ENCODE results near the gene MSX2. TPM values are rescaled to one million over a fixed set of nuclear protein-coding genes. Genes with fewer than 3 reads are reported as not detected.

Gene MSX2
- total RNA-seq, 1 donor from 2014 or later: 0.56 TPM

DNA sequence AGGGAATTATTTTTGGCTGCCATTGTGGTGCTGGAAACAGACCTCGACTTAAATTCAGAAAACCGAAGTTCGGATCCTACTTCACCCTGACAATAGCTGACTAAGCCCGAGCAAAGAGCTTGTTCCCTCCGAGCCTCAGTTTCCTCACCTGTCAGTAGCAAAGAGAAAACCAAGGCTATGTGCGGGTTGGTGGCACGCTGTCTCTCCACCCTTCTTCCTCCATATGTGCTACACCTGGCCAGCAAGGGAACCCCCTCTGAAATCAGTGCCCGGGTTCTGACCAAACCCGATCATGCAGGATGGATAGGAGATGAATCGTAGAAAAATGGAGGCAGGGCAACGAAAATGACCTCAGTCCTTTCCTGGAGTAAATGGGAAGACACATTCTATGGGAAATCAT, 16.7 kb upstream of the MSX2 start:
- no peaks in the 10 kb centered on the region for H3K4me1 Mint-ChIP-seq (ENCODE audit: unreplicated experiment)
- no peak for DNase-seq (ENCODE audit: low spot score)
- no peaks in the 10 kb centered on the region for H3K9me3 Mint-ChIP-seq (ENCODE audit: unreplicated experiment)
- no peaks in the 10 kb centered on the region for H3K36me3 Mint-ChIP-seq (ENCODE audit: low read depth, unreplicated experiment)
- H3K4me3 Mint-ChIP-seq (ENCODE audit: unreplicated experiment): no peak overlapping the region
- no peaks in the 10 kb centered on the region for H3K27me3 Mint-ChIP-seq (ENCODE audit: unreplicated experiment)
- TF ChIP-seq, protein P1, sequence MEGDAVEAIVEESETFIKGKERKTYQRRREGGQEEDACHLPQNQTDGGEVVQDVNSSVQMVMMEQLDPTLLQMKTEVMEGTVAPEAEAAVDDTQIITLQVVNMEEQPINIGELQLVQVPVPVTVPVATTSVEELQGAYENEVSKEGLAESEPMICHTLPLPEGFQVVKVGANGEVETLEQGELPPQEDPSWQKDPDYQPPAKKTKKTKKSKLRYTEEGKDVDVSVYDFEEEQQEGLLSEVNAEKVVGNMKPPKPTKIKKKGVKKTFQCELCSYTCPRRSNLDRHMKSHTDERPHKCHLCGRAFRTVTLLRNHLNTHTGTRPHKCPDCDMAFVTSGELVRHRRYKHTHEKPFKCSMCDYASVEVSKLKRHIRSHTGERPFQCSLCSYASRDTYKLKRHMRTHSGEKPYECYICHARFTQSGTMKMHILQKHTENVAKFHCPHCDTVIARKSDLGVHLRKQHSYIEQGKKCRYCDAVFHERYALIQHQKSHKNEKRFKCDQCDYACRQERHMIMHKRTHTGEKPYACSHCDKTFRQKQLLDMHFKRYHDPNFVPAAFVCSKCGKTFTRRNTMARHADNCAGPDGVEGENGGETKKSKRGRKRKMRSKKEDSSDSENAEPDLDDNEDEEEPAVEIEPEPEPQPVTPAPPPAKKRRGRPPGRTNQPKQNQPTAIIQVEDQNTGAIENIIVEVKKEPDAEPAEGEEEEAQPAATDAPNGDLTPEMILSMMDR (IDR thresholded peaks at IDR 0.05; ENCODE audit: unreplicated experiment): no peak
- H3K27ac Mint-ChIP-seq (ENCODE audit: unreplicated experiment): no peak overlapping the region

DNA sequence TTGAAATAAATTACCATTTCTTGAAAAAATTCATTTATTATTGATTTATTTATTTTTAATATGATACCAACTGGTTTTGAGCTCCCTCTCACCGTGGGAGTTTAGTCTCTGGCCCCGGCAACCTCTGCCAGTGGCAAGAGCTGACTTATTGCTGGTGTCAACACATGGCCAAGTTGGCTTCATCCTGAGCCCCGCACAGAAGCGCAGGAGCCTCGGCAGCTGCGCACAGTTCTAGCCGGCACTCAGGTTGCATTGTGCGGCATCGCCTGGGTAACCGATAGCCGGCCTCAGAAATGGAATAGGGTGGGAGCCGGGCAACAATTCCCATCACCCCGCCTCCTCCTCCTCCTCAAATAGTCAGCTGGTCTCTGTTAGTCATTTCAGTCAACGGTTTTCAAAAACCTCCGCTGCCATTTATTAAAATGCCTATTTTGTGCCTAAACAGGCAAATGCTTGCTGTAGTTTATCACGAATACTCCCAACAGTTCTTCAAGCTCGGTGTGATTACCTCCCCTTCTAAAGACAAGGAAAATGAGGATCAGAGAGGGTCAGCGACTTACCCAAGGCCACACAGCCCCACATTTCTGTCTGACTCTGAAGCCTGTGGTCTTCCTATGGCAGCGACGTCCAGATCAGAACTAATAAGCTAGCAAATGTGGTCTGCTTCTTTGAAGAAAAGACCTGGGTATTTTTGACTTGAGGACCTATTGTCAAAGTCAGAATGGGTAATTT, 15.7 kb upstream of the MSX2 start:
- no peaks in the 10 kb centered on the region for H3K27me3 Mint-ChIP-seq (ENCODE audit: unreplicated experiment)
- no peaks in the 10 kb centered on the region for H3K4me1 Mint-ChIP-seq (ENCODE audit: unreplicated experiment)
- no peak overlapping the region for H3K27ac Mint-ChIP-seq (ENCODE audit: unreplicated experiment)
- no peaks in the 10 kb centered on the region for H3K9me3 Mint-ChIP-seq (ENCODE audit: unreplicated experiment)
- TF ChIP-seq, protein P1 (IDR thresholded peaks at IDR 0.05; ENCODE audit: unreplicated experiment): no peak
- H3K36me3 Mint-ChIP-seq (ENCODE audit: low read depth, unreplicated experiment): no peaks in the 10 kb centered on the region
- H3K4me3 Mint-ChIP-seq (ENCODE audit: unreplicated experiment): no peak overlapping the region
- DNase-seq (ENCODE audit: low spot score): no peak

DNA sequence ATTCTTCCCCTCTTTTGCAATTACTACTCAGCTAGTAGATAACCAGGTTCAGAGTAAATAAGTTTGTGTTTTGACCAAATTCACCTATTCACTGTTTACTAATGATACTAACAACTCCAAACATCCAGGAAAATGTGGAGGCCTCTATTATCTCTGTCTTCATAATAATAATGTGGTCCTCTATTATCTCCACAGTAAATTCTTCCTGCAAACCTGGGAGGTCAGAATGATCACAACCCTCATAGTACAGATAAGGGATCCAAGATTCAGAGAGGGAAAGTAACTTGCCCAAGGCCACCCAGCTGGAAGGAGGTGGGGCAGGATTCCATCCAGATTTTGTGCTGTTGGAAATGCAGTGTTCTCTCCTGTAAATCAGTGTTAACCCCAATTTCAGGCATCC, 9.6 kb upstream of the MSX2 start:
- H3K4me1 Mint-ChIP-seq (ENCODE audit: unreplicated experiment): peaks cover 2% of the 10 kb centered on the region
- H3K9me3 Mint-ChIP-seq (ENCODE audit: unreplicated experiment): no peaks in the 10 kb centered on the region
- no peaks in the 10 kb centered on the region for H3K27me3 Mint-ChIP-seq (ENCODE audit: unreplicated experiment)
- TF ChIP-seq, protein P1 (IDR thresholded peaks at IDR 0.05; ENCODE audit: unreplicated experiment): no peak
- H3K36me3 Mint-ChIP-seq (ENCODE audit: low read depth, unreplicated experiment): no peaks in the 10 kb centered on the region
- no peak for DNase-seq (ENCODE audit: low spot score)
- H3K4me3 Mint-ChIP-seq (ENCODE audit: unreplicated experiment): no peak overlapping the region
- H3K27ac Mint-ChIP-seq (ENCODE audit: unreplicated experiment): no peak overlapping the region

DNA sequence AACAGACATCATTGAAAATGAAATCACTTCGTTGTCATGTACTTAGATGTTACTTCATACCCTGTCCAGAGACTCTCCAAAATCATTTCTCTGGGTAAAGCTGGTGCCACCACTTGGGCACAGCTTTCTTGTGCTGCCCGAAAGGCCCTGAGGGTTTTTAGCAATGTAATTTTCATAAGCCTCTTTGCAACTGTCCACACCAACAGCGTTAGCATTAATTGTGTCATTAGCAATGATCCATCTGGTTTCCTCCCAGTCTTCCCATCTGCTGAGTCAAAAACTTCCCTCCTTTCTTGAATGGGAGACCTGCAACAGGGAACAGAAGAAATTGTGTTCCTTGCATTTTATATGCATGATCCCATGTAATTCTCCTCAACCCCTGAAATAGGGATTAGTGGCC, 8.6 kb upstream of the MSX2 start:
- Mint-ChIP-seq H3K36me3 (ENCODE audit: low read depth, unreplicated experiment) (no peaks in the 10 kb centered on the region), H3K27ac (ENCODE audit: unreplicated experiment) (no peak overlapping the region), H3K4me1 (ENCODE audit: unreplicated experiment) (peaks cover 7% of the 10 kb centered on the region), H3K4me3 (ENCODE audit: unreplicated experiment) (no peak overlapping the region), H3K9me3 (ENCODE audit: unreplicated experiment) (no peaks in the 10 kb centered on the region), H3K27me3 (ENCODE audit: unreplicated experiment) (peaks cover 5% of the 10 kb centered on the region)
- TF ChIP-seq, protein P1 (IDR thresholded peaks at IDR 0.05; ENCODE audit: unreplicated experiment): no peak
- DNase-seq (ENCODE audit: low spot score): no peak

DNA sequence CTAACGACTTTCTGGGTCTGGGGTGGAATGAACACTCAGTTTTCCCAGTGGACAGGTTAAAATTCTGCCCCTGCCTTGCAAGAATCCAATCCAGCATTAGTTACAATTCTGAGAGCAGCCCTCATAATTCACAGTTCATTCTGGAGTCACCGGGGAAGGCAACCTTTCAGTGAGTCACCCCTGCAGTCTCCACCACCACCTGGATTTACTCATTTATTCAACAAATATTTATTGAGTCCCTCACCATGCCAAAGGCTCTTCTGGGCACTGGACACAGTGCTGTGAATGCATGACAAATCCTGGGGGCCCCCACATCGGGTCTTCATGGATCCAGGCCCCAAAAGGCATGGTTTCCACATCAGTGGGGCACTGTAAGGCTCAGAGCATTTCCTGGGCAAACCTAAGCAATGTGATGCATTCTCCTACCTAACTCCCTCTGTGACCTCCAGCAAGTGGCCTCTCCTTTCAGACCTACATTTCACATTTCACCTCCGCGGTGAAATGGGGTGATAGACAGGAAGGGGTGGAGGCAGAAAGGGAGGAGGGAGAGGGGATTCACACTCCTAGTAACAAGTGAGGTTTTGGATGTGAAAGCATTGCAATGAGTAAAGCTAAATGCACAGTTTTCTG, 6.4 kb upstream of the MSX2 start:
- Mint-ChIP-seq H3K27me3 (ENCODE audit: unreplicated experiment) (peaks cover 5% of the 10 kb centered on the region), H3K9me3 (ENCODE audit: unreplicated experiment) (no peaks in the 10 kb centered on the region), H3K4me3 (ENCODE audit: unreplicated experiment) (no peak overlapping the region), H3K36me3 (ENCODE audit: low read depth, unreplicated experiment) (no peaks in the 10 kb centered on the region), H3K27ac (ENCODE audit: unreplicated experiment) (no peak overlapping the region), H3K4me1 (ENCODE audit: unreplicated experiment) (peaks cover 7% of the 10 kb centered on the region)
- no peak for DNase-seq (ENCODE audit: low spot score)
- TF ChIP-seq, protein P1 (IDR thresholded peaks at IDR 0.05; ENCODE audit: unreplicated experiment): no peak
